ENCODE measurements around the gene PCED1A. TPM values are rescaled to one million over a fixed set of nuclear protein-coding genes. Genes with fewer than 3 reads are reported as not detected.
A peak's percentile ranks its signal among the peaks of the same experiment; 100 is the strongest.

Gene PCED1A
- total RNA-seq, 1 experiment from 2014 or later = 27.1 TPM

- no peak for TF ChIP-seq CTCF (IDR thresholded peaks at IDR 0.05; ENCODE audit: unreplicated experiment)
- Mint-ChIP-seq H3K36me3 (ENCODE audit: insufficient read depth, unreplicated experiment) (peaks cover 36% of the 10 kb centered on the region), H3K9me3 (ENCODE audit: low read depth, unreplicated experiment) (no peaks in the 10 kb centered on the region), H3K27ac (ENCODE audit: unreplicated experiment) (no peak overlapping the region), H3K27me3 (ENCODE audit: unreplicated experiment) (no peaks in the 10 kb centered on the region), H3K4me1 (ENCODE audit: low read depth, unreplicated experiment) (peaks cover 8% of the 10 kb centered on the region), H3K4me3 (ENCODE audit: low read depth, unreplicated experiment) (no peak overlapping the region)
- CTCF ChIA-PET = no interaction called here
- no TSS peak for BruUV-seq (replicated peaks)
- intact Hi-C loops (cut with micrococcal nuclease; ENCODE audit: unreplicated experiment) = no loop called here
- no peak for DNase-seq
These were observed 2.2 kb downstream of the PCED1A start for GRCh38 chr20:2838170-2838797.

GRCh38 chr20:2837221-2837960, 3.1 kb downstream of the PCED1A start:
- BruUV-seq (replicated peaks) = no TSS peak
- no peak for TF ChIP-seq CTCF (IDR thresholded peaks at IDR 0.05; ENCODE audit: unreplicated experiment)

DNA sequence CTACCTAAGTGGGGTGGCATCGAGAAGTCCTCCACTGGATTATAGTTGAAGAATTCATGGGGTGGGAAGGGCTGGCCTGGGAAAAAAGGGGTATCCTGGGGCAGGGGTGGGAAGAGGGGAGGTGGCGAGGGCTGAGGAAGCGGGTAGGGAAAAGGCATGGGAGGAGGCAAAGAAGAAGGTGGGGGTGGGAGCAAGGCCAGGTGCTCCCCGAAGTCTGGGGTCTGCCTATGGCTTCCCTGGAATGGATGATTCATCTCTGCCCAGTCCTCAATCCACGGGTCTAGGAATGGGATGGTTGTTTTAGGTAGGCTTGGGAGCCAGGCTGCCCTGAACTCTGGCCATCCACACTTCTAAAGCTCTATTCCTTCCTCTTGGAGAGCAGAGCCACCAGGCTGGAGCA, 4.4 kb downstream of the PCED1A start:
- no peak overlapping the region for H3K27ac Mint-ChIP-seq (ENCODE audit: unreplicated experiment)
- H3K4me1 Mint-ChIP-seq (ENCODE audit: low read depth, unreplicated experiment) = peaks cover 8% of the 10 kb centered on the region
- TF ChIP-seq CTCF (IDR thresholded peaks at IDR 0.05; ENCODE audit: unreplicated experiment) = no peak
- no peaks in the 10 kb centered on the region for H3K9me3 Mint-ChIP-seq (ENCODE audit: low read depth, unreplicated experiment)
- CTCF ChIA-PET = no interaction called here
- H3K36me3 Mint-ChIP-seq (ENCODE audit: insufficient read depth, unreplicated experiment) = peaks cover 30% of the 10 kb centered on the region
- intact Hi-C loops (cut with micrococcal nuclease; ENCODE audit: unreplicated experiment) = no loop called here
- no peak for DNase-seq
- BruUV-seq (replicated peaks) = no TSS peak
- H3K27me3 Mint-ChIP-seq (ENCODE audit: unreplicated experiment) = no peaks in the 10 kb centered on the region
- no peak overlapping the region for H3K4me3 Mint-ChIP-seq (ENCODE audit: low read depth, unreplicated experiment)

More at GRCh38 chr20:2837221-2837960, 3.1 kb downstream of the PCED1A start:
- Mint-ChIP-seq H3K27me3 (ENCODE audit: unreplicated experiment) (no peaks in the 10 kb centered on the region), H3K27ac (ENCODE audit: unreplicated experiment) (no peak overlapping the region), H3K4me3 (ENCODE audit: low read depth, unreplicated experiment) (no peak overlapping the region), H3K4me1 (ENCODE audit: low read depth, unreplicated experiment) (peaks cover 8% of the 10 kb centered on the region), H3K9me3 (ENCODE audit: low read depth, unreplicated experiment) (no peaks in the 10 kb centered on the region), H3K36me3 (ENCODE audit: insufficient read depth, unreplicated experiment) (peaks cover 36% of the 10 kb centered on the region)
- DNase-seq = no peak
- intact Hi-C loops (cut with micrococcal nuclease; ENCODE audit: unreplicated experiment) = no loop called here
- CTCF ChIA-PET = no interaction called here

GRCh38 chr20:2835331-2835796, 5.1 kb downstream of the PCED1A start:
- CTCF ChIA-PET = no interaction called here

More at GRCh38 chr20:2835331-2835796, 5.1 kb downstream of the PCED1A start:
- DNase-seq = no peak
- no peak overlapping the region for H3K4me3 Mint-ChIP-seq (ENCODE audit: low read depth, unreplicated experiment)
- H3K27ac Mint-ChIP-seq (ENCODE audit: unreplicated experiment) = no peak overlapping the region
- no peaks in the 10 kb centered on the region for H3K9me3 Mint-ChIP-seq (ENCODE audit: low read depth, unreplicated experiment)
- TF ChIP-seq CTCF (IDR thresholded peaks at IDR 0.05; ENCODE audit: unreplicated experiment) = no peak
- H3K4me1 Mint-ChIP-seq (ENCODE audit: low read depth, unreplicated experiment) = peaks cover 8% of the 10 kb centered on the region
- no peaks in the 10 kb centered on the region for H3K27me3 Mint-ChIP-seq (ENCODE audit: unreplicated experiment)
- intact Hi-C loops (cut with micrococcal nuclease; ENCODE audit: unreplicated experiment) = no loop called here
- TSS peak; percentile 1 for BruUV-seq (replicated peaks)
- peaks cover 23% of the 10 kb centered on the region for H3K36me3 Mint-ChIP-seq (ENCODE audit: insufficient read depth, unreplicated experiment)

Measured in Calu3 (cell line).